Vagina (tissue), 2 donors: Measurements from ENCODE around the gene GRIPAP1.

Experiments
- CTCF ChIP-seq, 3 experiments: fragments of 450-650 bp in 2 of 3; fragments of 200-600 bp in 1 of 3; sonication (generic) in 1 of 3; IDR thresholded peaks; one replicate each; pipeline ENCODE4 v1.5.1; 2017 to 2019; ENCODE audit warnings: antibody characterized with exemption in 3 of 3, mild to moderate bottlenecking in 2 of 3, moderate library complexity in 2 of 3
- POLR2A ChIP-seq, 2 donors: fragments of 450-650 bp; IDR thresholded peaks; one replicate each; pipeline ENCODE4 v1.6.1; 2017; ENCODE audit warnings: antibody characterized with exemption in 2 of 2, mild to moderate bottlenecking in 2 of 2, moderate library complexity in 2 of 2
- POLR2AphosphoS5 ChIP-seq, 2 donors: sonication (generic); formaldehyde crosslinking; IDR thresholded peaks; one replicate each; pipeline ENCODE4 v1.9.0; 2017; ENCODE audit warnings: antibody characterized with exemption in 2 of 2, mild to moderate bottlenecking in 2 of 2, low read depth in 1 of 2; ENCODE audit not compliant: insufficient read depth in 1 of 2

- TF ChIP-seq CTCF (IDR thresholded peaks at IDR 0.05) (no peak), POLR2AphosphoS5 (IDR thresholded peaks at IDR 0.05; ENCODE audit: insufficient read depth in 1 of 2, low read depth in 1 of 2) (no peak), POLR2A (IDR thresholded peaks at IDR 0.05) (no peak)
Measured at GRCh38 chrX:48935301-48935670, 66.8 kb downstream of the GRIPAP1 start.
